ENCODE data around the gene SNAP91.

GRCh38 chr6:83578057-83578456, 130.8 kb downstream of the SNAP91 start:
- TF ChIP-seq CTCF (IDR thresholded peaks at IDR 0.05; ENCODE audit: borderline replicate concordance, extremely low read depth, low read length, poor library complexity, severe bottlenecking) (no peak), EZH2 (IDR thresholded peaks at IDR 0.05; ENCODE audit: borderline replicate concordance, low read depth, low read length, severe bottlenecking) (no peak)
